Hepatocyte (in vitro differentiated cells): Measurements from ENCODE around the gene PEX11B.

ENCODE experiments used
- CTCF ChIP-seq: fragments of 200-600 bp; sonication (generic); IDR thresholded peaks from 2 replicates; pipeline ENCODE4 v1.5.1; 2016; ENCODE audit warnings: antibody characterized with exemption, mild to moderate bottlenecking; ENCODE audit not compliant: poor library complexity
- EZH2 ChIP-seq: fragments of 200-600 bp; sonication (generic); IDR thresholded peaks from 2 replicates; pipeline ENCODE4 v1.6.1; 2016; ENCODE audit warnings: antibody characterized with exemption, mild to moderate bottlenecking, borderline replicate concordance
- EZH2phosphoT487 ChIP-seq: fragments of 200-600 bp; sonication (generic); IDR thresholded peaks from one replicate; pipeline ENCODE4 v1.6.1; 2018; ENCODE audit warnings: antibody characterized with exemption, mild to moderate bottlenecking, low read depth, moderate library complexity; ENCODE audit not compliant: unreplicated experiment, severe bottlenecking

GRCh38 chr1:145956361-145956760, 37.8 kb upstream of the PEX11B start:
- TF ChIP-seq EZH2 (no peak), CTCF (no peak), EZH2phosphoT487 (no peak)
